ENCODE results near the gene RPL32. TPM values are rescaled to one million over a fixed set of nuclear protein-coding genes. Genes with fewer than 3 reads are reported as not detected.

The RPL32 gene
- total RNA-seq, 1 experiment from 2014 or later = 2,021 TPM

GRCh38 chr3:12785096-12785495 lies 56.3 kb downstream of the RPL32 start:
- no peak overlapping the region for H2AK5ac ChIP-seq (ENCODE audit: insufficient read length, low read length)
- TF ChIP-seq, protein P1, sequence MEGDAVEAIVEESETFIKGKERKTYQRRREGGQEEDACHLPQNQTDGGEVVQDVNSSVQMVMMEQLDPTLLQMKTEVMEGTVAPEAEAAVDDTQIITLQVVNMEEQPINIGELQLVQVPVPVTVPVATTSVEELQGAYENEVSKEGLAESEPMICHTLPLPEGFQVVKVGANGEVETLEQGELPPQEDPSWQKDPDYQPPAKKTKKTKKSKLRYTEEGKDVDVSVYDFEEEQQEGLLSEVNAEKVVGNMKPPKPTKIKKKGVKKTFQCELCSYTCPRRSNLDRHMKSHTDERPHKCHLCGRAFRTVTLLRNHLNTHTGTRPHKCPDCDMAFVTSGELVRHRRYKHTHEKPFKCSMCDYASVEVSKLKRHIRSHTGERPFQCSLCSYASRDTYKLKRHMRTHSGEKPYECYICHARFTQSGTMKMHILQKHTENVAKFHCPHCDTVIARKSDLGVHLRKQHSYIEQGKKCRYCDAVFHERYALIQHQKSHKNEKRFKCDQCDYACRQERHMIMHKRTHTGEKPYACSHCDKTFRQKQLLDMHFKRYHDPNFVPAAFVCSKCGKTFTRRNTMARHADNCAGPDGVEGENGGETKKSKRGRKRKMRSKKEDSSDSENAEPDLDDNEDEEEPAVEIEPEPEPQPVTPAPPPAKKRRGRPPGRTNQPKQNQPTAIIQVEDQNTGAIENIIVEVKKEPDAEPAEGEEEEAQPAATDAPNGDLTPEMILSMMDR (conservative IDR thresholded peaks at IDR 0.05) = no peak
- H3K4ac ChIP-seq (ENCODE audit: low read depth, low read length) = no peak overlapping the region
- no peak overlapping the region for H3K27ac ChIP-seq (ENCODE audit: insufficient read length, low read depth, low read length)
- no peak overlapping the region for H3K14ac ChIP-seq (ENCODE audit: insufficient read depth, low read length)
- no peaks in the 10 kb centered on the region for H3K9me3 ChIP-seq (ENCODE audit: control insufficient read depth, low read depth, low read length)
- H3K56ac ChIP-seq (ENCODE audit: insufficient read length, low read depth, low read length) = no peak overlapping the region
- no peak overlapping the region for H2BK12ac ChIP-seq (ENCODE audit: insufficient read length, low read depth, low read length)
- H3T11ph ChIP-seq (ENCODE audit: low read length) = no peak overlapping the region
- no peaks in the 10 kb centered on the region for H3K79me2 ChIP-seq (ENCODE audit: insufficient read depth, low read length)
- H3K27ac Mint-ChIP-seq = peak overlapping the region in 2 of 3 experiments; percentile 37 to 81; a peak in 3 of 7 replicates
- no peaks in the 10 kb centered on the region for H4K20me1 ChIP-seq (ENCODE audit: control insufficient read depth, insufficient read depth, insufficient read length)
- peaks cover 2% of the 10 kb centered on the region; the same call in 1 of the 2 replicates for H3K4me1 ChIP-seq (ENCODE audit: insufficient read depth, low read length)
- no peaks in the 10 kb centered on the region; a peak in 2 of 5 replicates for H3K9me3 Mint-ChIP-seq
- no peak overlapping the region for H3K18ac ChIP-seq (ENCODE audit: insufficient read length, low read depth, low read length)
- H2BK20ac ChIP-seq (ENCODE audit: low read depth, low read length, poor library complexity, severe bottlenecking) = no peak overlapping the region
- no peak overlapping the region for H2BK15ac ChIP-seq (ENCODE audit: low read depth, low read length)
- H3K9ac ChIP-seq (ENCODE audit: extremely low read depth, insufficient read length, low read length) = no peak overlapping the region
- no peak overlapping the region for H2AFZ ChIP-seq (ENCODE audit: low read length)
- DNase-seq = no peak
- H4K91ac ChIP-seq (ENCODE audit: insufficient read length, low read depth, low read length) = no peak overlapping the region
- H2BK5ac ChIP-seq (ENCODE audit: insufficient read length, low read length) = no peak overlapping the region
- H3K23me2 ChIP-seq (ENCODE audit: insufficient read length, low read depth, low read length, poor library complexity, severe bottlenecking) = no peaks in the 10 kb centered on the region
- H3K27me3 ChIP-seq (ENCODE audit: insufficient read depth, low read length) = no peaks in the 10 kb centered on the region
- no peak overlapping the region for H3K4me3 Mint-ChIP-seq
- WGBS (ENCODE audit: extremely low coverage, insufficient read length, low lambda C conversion rate) = no CpG with 5 or more reads among the region's 4 CpGs
- no peak overlapping the region for H4K8ac ChIP-seq (replicated peaks; ENCODE audit: insufficient read length, low read depth, low read length)
- H3K4me2 ChIP-seq (ENCODE audit: insufficient read depth, insufficient read length, low read length) = no peak overlapping the region
- no peak overlapping the region for H4K5ac ChIP-seq (ENCODE audit: insufficient read length, low read depth, low read length)
- H2BK120ac ChIP-seq (ENCODE audit: low read depth, low read length, poor library complexity, severe bottlenecking) = no peak overlapping the region
- H3K36me3 Mint-ChIP-seq (ENCODE audit: insufficient read depth in 1 of 3, low read depth in 3 of 3) = no peaks in the 10 kb centered on the region; a peak in 1 of 7 replicates
- H3K23ac ChIP-seq (ENCODE audit: insufficient read length, low read depth, low read length) = no peak overlapping the region
- H3K79me1 ChIP-seq (ENCODE audit: insufficient read depth, low read depth, low read length, poor library complexity, severe bottlenecking) = no peaks in the 10 kb centered on the region
- H3K4me1 Mint-ChIP-seq = peaks cover 23 to 26% of the 10 kb centered on the region in 2 experiments
- 0 out of 2 replicates have a peak, but pooled peaks cover 2% of the 10 kb centered on the region for H3K27me3 Mint-ChIP-seq (ENCODE audit: low read depth)

Other genes with a start within 250 kb of the RPL32 start
- 103 and 112 TPM in 2 replicates for gene RAF1, start 177.4 kb downstream of the RPL32 start, total RNA-seq (2021)
- not detected in 2 replicates for gene TMEM40, start 82.3 kb downstream of the RPL32 start, total RNA-seq (2021)
- 10.2 and 10.7 TPM in 2 replicates for gene CAND2, start 44.9 kb downstream of the RPL32 start, total RNA-seq (2021)
- gene IQSEC1, start 231.9 kb upstream of the RPL32 start, total RNA-seq (2021) = 17.8 and 19.1 TPM in 2 replicates